Fibroblast of skin of right biceps (primary cell): ENCODE results near the gene GOPC.
"Not testable (repeated sequence)": the region's sequence is repeated elsewhere in the genome, so short reads cannot be mapped to it uniquely, and the experiment has no call there.

Source experiments
- DNase-seq: peaks from one replicate; pipeline ENCODE4 v3.0.0-alpha.2; 2013

The GOPC gene

DNA sequence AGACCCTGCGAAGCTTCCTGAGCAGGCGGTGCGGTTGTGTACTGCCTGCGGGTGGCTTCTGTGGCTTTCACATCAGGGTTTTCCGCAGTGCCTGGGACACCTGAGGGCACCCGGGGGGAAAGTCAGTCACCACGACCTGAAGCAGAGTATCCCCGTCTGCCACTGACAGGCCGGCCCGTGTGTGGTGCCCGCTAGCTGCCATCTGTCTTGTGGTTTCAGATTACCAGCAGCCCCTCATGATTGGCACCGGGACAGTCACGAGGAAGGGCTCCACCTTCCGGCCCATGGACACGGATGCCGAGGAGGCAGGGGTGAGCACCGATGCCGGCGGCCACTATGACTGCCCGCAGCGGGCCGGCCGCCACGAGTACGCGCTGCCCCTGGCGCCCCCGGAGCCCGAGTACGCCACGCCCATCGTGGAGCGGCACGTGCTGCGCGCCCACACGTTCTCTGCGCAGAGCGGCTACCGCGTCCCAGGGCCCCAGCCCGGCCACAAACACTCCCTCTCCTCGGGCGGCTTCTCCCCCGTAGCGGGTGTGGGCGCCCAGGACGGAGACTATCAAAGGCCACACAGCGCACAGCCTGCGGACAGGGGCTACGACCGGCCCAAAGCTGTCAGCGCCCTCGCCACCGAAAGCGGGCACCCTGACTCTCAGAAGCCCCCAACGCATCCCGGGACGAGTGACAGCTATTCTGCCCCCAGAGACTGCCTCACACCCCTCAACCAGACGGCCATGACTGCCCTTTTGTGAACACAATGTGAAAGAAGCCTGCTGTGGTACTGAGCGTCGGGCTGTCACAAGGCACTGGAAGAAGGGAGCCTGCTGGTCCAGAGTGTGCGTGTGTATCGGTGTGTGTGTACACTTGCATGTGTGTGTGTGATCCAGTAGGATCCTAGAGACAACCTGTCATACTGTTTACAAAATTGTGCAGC lies 54.4 kb downstream of the GOPC start:
- DNase-seq, result peak; percentile 43

DNA sequence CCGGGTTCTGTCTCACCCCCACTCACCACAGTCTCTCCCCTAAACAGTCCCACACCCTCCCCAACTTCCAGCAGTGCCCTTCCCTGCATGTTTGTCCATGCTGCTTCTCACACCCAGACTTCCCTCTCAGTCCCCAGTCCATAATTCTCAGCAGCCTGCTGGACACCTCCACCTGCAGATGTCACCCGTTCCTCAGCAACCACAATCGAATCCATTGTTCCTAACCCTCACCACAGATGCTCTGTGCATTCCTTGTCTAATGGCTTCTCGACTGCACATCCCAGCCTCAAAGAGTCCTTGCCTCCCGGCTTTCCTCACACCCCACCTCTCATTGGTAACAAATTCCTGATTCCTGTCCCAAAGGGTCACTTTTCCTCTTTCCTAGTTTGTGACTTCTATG lies 55.6 kb downstream of the GOPC start:
- no peak for DNase-seq

DNA sequence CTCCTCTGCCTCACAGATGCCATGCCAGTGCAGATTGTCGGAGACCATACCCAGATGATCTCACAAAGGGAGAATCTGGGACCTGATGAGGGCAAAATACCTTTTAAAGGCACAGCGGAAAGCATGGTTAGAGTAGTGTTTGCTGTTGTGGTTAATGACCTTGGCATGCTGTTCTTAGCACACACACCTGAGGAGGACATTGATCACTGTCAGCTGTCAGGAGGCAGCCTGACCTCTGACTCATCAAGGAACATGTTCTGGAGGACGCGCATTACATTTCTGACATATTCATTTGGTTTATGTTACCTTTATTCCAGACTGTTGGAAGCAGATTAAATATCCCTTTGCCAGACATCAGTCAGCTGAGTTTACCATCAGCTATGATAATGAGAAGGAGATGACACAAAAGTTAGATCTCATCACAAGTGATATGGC lies 57.1 kb downstream of the GOPC start:
- DNase-seq, result no peak

DNA sequence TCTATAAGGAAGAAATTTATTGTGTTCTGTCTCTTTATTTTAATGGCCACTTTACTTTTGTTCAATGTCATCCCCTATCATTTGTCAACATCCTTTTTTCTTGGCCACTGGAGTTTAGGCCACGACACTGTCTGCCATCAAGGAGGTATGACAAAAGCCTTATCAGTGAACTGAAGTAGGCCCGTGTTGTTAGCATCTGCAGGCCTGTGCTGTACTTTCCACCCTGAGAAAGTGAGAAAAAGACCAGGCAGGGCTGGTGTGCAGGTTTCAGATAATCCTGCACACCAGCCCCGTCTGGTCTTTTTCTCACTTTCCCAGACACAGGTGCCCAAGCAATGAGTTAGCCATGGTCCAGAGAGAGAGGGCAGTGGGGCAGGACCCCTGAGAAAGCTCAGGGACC lies 57.6 kb downstream of the GOPC start:
- no peak for DNase-seq

DNA sequence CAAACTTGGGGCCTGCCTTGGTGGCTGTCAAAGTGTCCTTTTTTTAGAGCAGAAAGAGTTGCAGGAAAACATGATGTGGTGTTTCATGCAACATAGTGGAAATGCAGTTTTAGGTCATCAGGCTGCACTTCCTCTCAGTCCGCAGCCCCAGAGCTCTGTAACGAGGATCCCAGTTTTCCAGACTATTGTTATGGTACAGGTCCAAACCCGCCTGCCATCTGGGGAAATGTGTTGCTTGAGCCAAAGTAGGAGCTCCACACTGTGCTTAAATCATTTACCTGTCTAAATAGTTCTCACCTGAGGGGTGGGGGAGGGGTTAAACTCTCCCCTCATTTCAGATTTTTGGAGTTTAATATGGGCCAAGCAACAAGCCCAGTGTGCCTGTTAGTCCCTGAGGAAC lies 59.8 kb downstream of the GOPC start:
- no peak for DNase-seq

DNA sequence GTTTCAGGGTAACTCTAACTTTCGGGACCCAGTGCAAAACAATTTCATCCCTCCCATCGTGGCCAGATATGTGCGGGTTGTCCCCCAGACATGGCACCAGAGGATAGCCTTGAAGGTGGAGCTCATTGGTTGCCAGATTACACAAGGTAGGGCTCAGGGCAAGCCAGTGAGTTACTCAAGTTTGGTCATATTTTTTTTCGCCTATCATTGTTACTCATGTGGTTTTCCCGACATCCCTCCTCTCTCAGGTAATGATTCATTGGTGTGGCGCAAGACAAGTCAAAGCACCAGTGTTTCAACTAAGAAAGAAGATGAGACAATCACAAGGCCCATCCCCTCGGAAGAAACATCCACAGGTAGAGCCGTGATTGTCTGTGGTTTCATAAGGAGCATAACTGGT lies 61.6 kb downstream of the GOPC start:
- DNase-seq, result no peak

DNA sequence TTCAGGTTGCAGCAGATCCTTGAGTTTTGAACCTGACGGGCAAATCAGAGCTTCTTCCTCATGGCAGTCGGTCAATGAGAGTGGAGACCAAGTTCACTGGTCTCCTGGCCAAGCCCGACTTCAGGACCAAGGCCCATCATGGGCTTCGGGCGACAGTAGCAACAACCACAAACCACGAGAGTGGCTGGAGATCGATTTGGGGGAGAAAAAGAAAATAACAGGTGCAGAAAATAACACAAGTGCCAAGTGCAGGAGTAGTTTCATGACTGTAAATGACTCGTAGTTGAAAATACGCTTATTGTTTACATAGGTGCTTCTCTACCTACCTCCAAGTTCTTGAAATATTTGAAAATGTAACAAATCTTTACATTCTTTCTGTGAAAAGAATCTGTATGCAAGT lies 63.7 kb downstream of the GOPC start:
- no peak for DNase-seq

DNA sequence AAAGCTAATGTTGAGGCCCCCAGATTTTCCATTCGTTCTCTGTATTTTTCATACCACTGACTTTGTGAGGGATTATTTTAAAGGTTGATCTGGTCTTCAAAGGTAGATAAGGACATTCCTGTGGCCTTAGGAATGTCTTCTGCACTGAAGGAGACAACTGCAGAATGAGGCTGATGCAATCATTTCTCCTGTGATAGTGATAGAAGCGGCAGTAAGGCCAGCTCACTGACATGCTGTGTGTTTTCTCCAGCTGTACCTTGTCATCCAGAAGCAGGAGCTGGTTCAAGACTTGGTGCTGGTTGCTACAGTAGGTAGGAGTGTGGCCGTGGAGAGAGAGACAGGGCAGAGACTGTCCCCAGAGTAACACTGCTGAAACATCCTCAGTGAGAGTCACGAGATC lies 66.0 kb downstream of the GOPC start:
- DNase-seq, result peak; percentile 63

DNA sequence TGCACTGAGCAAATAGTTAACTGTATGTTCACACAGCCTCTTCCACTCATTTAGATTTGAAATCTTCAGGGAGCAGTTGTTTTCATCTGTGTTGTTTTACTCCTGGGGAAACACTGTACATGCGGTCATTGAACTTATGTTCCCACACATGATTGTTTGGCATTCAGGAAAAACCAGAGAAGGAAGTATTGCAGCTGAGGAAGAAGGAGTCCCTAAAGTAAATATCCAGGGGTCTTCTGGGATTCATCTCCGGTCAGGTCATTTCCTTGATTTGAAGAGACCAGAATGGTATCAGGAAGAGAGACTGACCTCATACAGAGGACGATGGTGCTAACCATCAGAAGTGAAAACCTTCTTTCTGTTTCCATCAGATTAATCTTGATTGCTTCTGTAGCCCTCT lies 67.3 kb downstream of the GOPC start:
- no peak for DNase-seq

DNA sequence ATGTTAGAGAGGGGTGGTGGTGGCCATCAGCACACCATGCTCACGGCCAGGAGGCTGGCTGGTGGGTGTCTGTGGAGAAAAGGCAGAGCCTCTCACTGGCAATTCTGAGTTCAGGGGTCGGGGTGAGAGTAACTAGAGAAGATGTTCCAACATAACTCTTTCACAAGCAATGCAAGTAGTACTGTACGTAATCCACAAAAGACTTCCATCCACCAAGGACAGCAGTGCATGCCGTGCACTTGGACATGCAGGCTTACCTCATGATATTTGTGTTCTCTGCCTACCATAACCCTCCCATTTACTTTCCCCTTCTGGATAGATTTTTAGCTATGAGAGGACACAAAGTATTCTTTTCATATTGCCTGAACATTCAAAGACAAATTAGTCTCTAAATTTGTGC lies 68.5 kb downstream of the GOPC start:
- no peak for DNase-seq

DNA sequence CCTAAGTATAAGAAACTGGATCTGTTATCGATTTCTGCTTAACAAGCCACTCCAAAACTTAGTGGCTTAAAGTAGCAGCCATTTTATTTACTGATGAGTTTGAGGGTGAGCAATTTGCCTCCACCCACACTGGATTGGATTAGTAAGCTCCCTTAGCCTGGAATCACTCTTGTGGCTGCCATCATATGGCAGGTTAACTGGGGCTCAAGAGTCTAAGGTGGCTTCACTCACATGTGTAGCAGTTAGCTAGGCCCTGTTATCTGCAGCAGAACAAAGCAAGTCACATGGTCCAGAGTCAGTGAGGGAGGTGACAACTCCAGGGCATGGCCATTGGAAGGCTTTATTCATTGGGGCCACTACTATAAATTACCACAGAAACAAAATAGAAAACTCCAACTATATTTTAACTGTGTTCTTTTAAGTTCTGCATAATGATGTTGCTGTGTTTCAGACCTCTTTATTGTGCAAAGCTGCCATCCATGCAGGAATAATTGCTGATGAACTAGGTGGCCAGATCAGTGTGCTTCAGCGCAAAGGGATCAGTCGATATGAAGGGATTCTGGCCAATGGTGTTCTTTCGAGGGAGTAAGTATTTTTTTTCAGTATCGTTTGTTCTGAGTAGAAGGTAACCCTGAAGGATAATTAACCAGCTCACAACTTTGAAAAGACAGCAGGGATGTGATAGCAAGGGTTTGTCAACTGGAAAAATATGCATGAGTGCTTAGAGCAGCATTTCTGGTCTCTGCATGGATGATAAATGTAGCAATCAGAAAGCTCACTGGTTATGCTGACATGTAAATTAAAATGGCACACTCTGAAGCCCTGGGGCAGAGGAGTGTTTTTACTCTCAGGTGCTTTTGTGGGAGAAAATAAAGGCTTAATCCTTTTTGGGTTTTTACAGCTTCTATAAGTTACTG lies 70.2 kb downstream of the GOPC start:
- DNase-seq, result no peak

DNA sequence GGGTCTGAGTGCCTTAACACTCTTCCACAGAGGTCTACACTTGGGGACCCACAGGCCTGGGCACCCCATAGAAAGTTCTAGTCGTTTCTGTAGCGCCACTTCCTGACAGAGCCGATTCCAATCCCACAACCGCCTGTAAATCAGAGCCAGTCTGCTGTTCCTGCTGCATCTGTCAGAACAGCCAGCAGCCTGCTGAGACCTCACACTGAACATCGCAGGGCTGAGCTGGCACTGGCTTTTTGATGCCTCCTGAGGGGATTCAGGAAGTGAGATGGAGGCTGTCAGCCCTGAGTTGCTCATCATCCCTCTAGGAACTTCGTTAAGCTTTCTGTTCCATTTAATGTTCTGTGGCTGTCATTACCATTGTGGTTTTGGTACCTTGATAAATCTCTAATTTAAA lies 71.0 kb downstream of the GOPC start:
- DNase-seq, result peak; percentile 43

DNA sequence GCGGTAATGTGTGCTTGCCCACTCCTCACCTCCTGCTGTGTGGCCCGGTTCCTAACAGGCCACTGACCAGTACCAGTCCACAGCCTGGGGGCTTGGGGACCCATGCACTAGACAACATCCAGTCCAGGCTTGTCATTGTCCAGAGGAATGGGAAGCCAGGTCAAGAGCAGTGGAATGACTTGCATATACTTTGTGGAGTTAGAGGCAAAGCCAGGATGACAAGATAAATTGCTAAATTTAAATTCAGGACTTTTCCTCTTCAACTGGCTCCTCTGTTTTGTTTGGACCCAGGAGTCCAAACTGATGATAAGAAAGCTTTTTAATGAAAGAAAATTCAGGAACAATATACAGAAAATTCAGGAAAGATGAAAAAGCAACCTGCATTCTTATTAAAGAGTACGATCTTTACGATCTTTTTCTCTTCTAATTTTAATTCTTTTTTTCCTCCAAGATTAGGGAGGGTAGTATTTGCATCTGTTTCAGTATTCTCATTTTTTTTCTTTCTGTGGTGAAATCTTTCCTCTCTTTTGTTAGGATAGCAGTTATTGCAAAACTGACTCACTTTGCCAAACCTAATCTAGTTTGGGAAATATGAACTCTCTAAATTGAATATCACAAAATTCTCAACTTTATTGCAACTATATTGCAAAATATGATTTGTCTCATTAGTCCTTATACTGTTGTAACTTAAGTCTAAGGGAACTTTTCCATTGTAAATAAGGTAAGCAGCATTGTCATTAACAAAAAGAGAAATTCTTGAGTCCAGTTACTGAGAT lies 71.7 kb downstream of the GOPC start:
- no peak for DNase-seq

DNA sequence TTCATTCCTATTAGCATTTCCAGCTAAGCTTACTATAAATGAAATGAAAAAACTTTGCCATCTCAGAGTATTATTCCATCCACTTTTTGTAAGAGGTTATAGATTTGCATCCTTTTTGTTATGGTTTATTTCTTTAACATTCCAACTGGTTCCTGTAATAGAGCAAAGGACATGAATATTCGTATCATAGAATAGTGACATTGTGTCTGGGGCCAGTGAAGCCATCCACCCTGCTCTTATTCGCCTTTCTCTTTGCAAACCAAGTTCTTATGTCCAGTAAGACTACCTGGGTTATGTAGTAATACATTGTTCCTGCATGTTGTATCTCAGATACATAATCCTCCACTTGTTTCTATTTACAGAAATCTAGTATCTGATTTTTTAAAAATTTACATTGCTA lies 76.7 kb downstream of the GOPC start:
- no peak for DNase-seq

DNA sequence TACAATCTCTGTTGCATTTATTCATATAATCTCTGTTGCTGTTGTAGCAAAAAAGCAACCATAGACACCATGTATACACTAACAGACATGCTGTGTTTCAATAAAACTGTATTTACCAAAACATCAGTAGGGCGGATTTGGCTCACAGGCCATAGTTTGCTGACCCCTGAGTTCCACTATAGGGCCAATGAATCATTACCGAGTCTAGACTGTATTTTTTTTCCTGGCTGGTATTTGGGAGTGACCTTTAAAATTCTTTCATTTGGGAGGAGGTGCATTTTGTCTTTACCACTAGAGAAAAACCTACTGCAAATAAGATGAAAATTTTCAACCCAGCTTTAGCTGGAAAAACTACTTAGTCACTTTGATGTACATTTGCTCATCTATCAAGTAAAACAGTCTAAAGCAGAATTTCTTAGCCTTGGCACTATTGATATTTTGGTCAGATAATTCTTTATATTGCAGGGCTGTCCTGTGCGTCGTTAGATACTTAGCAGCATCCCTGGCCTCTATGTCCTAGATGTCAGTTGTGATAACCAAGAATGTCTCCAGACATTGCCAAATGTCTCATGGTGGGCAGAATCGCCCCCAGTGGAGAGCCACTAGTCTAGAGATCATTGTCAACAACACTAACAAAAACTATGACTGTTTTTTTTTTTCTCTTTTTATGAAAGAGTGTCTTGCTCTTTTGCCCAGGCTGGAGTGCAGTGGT lies 80.4 kb downstream of the GOPC start:
- DNase-seq, result peak; percentile 21

DNA sequence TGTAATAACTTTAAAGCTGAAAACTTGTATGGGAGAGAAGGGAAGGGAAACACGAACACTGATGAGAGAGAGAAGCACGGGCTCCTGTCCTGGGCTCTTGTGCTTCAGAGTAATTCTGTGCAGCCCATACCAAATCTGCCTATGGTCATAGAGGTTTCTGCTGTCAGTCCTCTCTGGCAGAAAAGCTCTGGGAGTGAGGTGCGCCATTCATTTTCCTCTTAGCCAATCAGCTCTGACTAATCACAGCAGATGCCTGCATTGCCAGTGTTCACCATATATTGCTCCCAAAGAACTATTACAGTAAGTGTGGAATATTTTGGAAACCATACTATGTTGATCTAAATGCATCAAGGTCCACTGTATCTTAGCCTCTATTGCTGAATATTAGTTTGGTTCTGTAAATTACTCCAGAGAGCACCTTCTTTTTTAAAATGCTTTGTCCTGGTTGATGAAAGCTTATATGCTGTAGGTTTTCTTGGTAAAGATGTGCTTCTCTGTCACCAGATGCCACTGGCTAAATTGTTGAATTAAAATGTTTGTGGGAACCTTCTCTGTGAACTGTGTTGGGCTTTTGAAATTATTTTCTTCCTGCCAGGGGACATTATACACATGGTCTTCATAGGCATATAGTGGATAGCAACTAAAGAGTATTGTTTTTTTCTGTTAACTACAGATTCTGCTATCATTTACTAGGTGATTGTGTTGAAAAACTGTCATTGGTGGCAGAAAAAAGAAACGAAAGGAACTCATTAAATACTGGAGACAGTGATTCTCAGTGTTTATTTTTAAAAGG lies 81.5 kb downstream of the GOPC start:
- no peak for DNase-seq

DNA sequence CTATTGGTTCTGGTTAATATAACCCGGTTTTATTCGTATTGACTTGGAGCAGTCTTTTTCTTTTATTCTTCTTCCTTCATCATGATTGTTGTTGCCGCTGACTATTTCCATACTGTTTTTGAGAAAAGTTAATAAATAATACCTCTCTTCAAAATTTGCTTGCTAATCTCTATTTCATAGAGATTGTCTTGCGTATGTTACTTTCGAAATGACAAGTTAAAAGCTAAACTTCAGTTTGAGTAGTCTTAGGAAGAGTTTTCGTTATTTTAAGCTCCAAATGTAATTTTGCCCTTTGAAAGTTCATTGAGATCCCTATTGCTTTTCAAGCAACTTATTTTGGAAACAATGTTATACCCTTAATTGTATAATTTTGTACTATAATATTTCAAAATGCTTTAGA lies 83.4 kb downstream of the GOPC start:
- no peak for DNase-seq

DNA sequence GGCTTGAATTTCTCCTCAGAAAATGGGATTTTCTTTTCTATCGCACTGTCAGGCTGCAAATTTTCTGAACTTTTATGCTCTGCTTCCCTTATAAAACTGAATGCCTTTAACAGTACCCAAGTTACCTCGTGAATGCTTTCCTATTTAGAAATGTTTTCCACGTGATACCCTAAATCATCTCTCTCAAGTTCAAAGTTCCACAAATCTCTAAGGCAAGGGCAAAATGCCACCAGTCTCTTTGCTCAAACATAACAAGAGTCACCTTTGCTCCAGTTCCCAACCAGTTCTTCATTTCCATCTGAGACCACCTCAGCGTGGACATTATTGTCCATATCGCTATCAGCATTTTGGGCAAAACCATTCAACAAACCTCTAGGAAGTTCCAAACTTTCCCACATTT lies 84.3 kb downstream of the GOPC start:
- DNase-seq, result not testable (repeated sequence)

DNA sequence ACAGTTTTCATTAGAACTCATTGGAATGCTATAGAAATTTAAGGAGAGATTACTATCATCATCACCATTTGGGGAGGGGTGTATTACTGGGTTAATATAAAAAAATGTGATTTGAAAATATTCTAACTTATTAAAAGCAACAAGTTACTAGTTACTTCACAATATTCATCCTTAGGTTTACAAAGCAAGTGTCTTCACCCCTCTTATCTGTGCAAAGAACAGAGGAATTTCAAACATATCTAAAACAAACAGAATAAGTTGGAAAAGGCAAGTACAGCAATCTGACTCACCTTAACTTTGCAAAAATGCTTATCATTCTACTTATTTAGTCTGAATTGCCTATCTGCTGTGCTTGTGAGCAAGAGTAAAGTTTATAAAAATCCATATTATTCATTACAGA lies 87.0 kb downstream of the GOPC start:
- no peak for DNase-seq

DNA sequence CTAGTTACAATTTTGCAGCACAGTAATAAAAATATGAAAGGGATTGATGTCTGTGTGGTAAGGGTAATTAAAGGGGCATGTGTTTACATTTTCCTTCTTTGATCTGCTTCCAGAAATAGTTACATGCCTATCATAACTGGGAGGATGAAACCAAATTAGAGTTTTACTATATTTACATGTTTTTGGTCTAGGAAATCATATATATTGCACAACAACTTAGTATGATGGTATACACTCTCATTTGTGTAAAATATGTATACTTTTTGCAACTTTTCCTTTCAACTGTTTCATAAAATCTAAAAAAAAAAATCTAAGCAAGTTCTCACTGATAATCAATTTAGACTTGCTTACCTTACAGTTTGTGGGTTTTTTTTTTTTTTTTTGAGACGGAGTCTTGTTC lies 87.7 kb downstream of the GOPC start:
- no peak for DNase-seq

DNA sequence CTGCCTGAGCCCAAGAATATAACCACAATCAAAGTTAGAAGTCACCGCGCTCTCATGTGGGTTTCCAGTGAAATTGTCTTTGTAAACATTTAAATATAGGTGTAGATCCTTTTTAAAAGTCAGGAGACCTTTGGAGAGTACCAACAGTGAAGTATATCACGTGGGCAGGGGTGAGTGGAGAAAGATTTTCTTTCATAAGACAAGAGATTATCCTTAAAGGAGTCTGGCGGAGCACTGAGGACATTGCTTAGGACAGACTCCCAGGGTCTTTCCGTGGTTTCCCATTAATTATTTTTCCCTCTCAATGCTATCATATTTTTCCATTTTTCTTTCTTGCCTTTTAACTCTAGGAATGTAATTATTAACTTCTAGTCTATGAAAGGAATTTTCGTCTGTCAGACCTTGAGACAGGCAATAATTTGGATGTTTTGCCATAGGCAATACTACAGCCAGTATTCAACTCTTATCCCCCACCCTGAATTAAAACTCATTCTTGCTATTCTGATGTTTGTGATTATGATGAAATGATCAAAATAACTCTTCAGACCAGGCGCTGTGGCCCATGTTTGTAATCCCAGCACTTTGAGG lies 88.4 kb downstream of the GOPC start:
- peak; percentile 27 for DNase-seq
